Stimulated activated CD4-positive, alpha-beta T cell treated with anti-CD3 and anti-CD28 coated beads, Interleukin-1b, Interleukin-23, amount 100 ng/mL, for 24 hours (primary cell): Measurements from ENCODE around the gene VIPR2.

ENCODE experiments used
- DNase-seq, 4 experiments: peaks; one replicate each; pipeline ENCODE4 v3.0.0-alpha.2; 2020; ENCODE audit warnings: low read depth in 4 of 4, low spot score in 1 of 4

The VIPR2 gene

DNA sequence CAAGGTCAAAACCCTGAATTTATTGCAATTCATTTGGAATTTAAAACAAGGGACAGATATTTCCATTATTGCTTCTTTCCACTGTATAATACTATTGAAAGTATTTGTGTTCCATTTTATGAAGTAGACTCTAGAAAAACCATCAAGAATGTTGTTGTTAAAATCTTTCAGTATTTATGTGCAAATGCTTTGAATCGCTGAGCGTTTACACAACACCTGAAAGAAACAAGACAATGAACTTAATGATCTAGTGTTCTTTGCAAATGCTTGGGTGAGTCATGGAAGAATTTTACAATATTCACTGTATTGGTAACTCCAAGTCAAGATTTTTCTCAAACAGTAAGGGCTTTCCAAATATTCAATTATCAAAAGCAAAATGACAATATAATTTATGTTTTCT, 97.1 kb downstream of the VIPR2 start:
- DNase-seq = no peak

DNA sequence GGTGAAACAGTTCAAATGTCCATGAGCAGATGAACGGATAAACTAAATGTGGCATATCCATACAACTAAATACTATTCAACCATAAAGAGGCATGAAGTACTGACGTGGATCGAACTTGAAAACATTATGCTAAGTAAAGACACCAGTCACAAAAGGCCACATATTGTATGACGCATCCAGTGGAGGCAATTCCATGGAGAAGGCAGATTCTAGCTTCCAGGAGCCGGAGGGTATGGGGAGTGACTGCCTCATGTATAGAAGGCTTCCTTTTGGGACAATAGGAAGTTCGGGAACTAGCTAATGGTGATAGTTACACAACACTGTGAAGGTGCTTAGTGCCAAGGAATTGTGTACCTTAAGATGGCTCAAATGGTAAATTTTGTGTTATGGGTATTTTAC, 98.4 kb downstream of the VIPR2 start:
- DNase-seq = no peak

DNA sequence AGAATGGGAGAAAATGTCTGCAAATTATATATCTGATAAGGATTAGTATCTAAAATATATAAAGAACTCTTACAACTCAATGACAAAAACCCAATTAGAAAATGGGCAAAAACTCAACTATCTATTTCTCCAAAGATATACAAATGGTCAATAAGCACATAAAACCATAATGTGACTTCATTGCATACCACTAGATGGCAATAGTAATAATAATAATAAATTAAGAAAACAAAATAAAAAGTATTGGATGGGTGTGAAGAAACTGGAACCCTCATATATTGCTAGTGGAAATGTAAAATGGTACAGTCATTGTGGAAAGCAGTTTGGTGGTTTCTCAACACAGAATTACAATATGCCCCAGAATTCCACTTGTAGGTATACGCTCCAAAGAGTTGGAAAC, 98.8 kb downstream of the VIPR2 start:
- no peak for DNase-seq

DNA sequence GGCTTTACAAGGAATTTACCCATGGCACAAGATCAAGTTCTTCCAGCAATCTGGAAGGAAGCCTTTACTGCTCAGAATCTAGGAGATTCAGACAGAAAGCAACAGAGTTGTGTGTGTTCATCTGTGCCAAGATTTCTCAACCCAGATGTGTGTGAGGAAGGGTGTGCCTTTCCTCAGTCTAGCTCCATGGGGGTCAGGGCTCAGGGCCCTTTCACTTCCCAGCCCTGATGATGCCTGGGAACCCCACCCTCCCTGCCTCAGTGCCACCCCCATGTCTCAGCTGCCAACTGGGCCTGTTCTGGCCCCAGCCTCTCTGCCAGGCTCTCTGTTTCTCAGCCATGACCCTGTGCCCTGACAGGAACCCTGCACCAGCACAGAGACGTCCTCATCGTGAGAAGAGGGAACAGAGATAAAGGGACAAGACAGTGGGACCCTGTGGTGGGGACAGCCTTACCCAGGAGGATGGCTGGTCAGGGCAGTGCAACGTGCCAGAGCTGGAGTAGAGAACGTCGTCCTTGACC, 102.0 kb downstream of the VIPR2 start:
- no peak for DNase-seq

DNA sequence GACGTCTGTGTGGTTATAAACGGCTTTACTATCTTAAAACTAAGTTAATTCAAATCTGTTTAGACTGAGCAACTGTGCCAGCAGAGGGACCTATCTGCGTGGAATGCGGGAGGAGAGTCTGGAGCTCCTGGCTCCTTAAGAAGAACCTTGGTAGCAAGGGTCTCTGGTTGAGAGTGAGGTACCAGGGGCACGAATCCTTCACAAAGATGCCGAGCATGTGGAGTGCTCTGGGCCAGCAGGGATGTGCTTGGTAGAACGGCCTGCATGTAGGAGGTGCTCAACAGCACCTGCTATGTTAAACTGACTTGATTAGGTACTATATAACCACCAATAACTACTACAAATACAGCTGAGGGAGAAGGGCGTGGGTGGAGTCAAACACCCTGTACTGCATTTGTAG, 102.6 kb downstream of the VIPR2 start:
- DNase-seq = no peak

DNA sequence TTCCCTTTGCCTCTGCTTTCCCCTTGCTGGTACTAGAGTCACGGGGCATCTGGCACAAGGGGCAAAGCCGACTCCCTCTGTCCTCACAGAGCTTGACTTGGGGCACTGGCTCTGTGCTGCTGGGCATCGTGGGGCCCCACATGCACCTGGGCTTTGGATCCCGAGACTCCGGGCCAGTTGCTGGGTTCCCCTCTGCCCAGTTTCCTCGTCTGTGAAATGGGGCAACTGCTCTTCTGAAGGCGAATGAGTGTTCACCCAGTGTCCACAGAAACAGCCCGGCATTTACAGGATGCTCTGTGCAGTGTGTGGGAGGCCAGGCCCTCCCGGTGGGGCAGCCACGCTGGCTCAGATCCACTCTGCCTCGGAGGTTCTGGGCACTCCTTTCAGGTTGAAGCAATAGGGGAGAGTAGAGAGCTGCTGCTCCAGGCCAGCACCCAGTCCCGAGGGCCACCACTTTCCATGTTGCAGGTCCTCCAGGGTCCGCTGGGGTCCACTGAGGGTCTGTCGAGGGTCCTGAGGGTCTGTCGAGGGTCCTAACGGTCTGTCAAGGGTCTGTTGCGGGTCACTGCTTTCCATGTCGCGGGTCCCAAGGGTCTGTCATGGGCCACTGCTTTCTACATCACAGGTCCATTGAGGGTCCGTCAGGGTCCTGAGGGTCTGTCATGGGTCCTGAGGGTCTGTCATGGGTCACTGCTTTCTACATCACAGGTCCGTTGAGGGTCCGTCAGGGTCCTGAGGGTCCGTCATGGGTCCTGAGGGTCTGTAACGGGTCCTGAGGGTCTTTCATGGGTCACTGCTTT, 103.6 kb downstream of the VIPR2 start:
- DNase-seq = no peak

DNA sequence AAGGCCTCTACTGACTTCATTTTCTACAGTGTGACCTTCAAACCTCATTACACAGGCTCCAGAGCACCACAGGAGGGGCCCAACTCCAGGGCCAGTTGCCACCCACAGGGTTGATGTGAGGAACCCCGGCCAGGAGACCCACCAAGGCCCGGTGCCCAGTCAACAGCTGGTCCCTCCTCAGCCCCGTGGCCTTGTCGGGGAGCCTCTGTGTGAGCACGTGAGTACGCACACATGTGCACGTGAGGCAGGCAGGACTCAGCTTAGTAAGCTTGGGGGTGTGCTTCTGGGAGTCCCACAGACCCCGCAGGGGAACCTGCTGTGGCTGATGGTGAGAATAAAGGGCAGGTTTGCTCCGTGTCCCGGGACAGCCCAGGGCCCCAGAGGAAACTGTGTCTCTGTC, 104.5 kb downstream of the VIPR2 start:
- no peak for DNase-seq

DNA sequence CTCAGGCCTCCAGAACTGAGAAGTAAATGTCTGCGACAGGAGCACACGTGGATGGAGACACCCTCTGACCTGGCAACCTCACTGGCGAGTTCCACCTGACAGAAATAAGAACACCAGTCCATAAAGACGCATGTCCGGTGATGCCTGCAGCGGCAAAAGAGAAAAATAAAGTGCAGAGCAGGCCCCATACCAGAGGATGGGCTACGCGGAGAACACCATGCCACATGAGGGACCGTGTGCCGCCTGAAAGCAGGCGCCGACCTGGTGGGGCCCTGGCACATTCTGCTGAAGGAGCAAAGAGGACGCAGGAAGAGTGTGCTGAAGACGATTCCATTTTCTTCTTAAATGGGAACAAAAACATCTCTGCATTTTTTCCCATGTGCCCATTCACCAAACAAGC, 105.0 kb downstream of the VIPR2 start:
- no peak for DNase-seq

DNA sequence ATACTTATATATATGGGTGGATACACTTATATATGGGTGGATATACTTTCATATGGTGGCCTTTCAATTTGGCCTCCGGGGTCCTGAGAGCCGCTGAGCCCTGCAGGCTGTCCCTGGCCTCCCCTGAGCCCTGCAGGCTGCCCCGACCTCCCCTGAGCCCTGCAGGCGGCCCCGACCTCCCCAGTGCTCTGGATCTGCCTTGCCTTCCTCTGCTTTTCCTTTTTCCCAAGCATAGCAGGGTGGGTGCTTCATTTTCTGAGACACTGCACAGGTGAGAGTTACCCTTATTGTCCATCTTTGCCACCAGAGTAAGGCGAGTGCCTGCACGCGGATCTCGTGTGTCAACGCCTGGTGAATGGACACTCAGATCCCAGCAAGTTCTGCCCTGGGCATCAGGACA, 106.6 kb downstream of the VIPR2 start:
- no peak for DNase-seq

DNA sequence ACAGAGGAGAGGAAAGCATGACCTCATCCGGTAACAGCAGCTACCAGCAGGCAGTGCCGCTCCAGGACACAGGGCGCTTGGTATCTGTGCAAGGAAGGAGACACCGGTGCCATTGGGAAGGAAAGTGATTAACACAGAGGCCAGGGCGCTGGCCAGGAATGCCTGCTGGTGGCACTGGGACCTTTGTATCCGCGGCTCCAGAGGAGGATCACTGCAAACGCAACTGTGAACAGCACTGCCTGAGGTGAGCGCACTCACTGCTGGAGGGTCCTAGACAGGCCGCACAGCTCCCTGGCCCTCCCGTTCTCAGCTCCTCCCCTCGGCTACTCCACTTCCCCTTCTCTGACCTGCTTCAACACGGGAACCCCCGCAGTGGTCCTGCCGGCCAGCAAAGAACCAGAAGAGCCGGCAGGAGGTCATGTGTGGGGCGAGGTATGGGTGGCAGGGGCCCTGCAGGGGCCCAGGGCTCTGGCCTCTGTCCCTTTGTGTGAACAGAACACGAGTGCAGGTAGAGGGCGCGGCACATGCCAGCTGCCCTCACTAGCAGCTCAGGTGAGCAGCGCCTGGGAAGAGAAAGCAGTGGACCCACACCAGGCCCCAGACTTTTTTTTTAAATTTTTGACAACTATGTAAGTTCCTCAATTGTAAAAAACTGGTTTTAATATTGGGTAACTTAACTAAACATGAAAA, 107.6 kb downstream of the VIPR2 start:
- no peak for DNase-seq

DNA sequence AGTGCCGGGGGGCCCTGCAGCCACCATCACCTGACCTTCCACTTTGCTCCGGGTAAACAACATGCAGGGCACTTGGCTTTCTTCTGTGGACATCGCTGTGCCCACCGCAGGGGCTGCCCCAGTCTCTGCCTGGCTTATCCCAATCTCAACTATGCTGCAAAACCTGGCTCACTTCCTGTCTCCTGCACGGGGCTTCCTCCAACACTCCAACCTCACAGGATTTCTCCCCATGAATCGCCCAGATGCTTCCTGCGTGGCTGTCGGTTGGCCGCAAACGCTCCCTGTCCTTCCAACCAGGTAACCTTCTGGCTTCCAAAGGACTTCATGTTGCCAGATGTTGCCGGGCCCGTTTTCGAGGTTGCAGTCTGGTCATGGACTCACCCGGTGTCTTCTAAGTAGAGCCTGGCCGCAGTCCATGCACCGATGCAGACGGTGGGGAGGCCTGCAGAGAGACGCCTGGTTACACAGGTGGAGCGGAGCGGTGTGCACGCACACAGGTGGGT, 109.0 kb downstream of the VIPR2 start:
- no peak for DNase-seq

DNA sequence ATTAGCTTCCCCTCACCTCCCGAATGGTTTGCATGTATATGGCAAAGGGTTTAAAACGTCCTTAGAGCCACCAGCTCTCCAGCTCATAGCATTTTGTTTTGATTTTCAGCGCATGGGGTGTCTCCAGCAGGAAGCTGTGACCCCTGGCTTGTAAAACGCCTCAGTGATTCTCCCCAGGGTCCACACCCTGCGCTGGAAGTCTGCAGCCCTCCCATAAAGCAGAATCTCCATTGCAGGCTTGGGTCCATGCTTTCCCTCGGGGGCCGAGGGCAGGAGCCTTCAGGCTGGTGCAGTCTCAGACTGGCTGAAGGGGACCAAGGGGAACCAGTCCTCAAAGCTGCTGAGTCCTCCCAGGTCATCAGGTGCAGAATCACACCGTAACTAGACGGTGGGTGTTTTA, 109.7 kb downstream of the VIPR2 start:
- DNase-seq = no peak

DNA sequence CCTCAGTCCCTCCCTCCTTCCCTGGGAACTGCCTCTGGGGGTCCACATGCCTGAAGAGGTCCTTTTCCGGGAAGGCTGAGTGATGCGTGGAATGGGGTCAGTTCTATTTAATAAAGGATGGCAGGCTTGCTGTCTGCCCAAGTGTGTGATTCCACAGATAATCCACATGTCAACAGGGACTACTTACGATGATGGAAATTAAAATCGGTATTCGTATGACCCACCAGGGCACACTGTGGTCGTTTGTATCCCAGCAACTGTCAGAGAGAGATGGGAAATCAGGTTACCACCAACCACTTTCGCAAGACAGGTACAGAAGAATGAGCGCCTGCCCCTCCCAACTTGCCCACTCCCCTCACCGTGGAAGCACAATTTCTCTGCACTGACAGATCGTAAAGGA, 110.3 kb downstream of the VIPR2 start:
- no peak for DNase-seq

DNA sequence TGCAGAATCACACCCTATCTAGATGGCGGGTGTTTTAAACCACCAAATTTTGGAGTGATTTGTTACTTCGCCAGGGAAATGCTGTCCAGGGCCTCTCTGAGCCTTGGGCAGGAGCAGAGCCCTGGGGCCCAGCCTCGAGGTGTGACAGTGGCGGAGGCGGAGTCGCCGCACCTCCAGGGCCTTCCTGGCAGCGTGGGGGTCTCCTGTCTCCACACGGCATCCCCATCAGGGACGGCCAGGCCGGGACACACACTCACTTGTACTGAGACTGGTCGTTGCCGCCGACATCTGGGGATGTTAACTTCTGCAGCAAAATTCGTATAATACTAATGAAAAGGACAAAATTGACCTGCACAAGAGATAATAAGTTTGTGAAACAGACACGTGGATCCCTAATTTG, 110.7 kb downstream of the VIPR2 start:
- DNase-seq = no peak

DNA sequence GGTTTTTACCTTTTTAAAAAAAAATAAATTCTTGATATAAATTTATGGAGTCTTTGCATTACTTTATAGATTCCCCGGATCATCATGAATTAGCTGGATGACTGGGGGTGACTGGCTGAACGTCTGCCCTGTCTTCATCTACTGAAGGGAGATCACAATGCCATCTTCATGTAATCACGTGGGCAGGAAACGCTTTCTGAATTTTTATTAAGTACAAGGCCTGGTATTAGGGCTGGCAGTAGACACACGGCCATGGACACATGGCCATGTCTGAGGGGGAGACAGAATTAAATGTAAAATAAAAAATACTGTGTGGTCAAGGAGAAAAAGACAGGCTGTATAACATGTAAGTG, 111.2 kb downstream of the VIPR2 start:
- DNase-seq = no peak

DNA sequence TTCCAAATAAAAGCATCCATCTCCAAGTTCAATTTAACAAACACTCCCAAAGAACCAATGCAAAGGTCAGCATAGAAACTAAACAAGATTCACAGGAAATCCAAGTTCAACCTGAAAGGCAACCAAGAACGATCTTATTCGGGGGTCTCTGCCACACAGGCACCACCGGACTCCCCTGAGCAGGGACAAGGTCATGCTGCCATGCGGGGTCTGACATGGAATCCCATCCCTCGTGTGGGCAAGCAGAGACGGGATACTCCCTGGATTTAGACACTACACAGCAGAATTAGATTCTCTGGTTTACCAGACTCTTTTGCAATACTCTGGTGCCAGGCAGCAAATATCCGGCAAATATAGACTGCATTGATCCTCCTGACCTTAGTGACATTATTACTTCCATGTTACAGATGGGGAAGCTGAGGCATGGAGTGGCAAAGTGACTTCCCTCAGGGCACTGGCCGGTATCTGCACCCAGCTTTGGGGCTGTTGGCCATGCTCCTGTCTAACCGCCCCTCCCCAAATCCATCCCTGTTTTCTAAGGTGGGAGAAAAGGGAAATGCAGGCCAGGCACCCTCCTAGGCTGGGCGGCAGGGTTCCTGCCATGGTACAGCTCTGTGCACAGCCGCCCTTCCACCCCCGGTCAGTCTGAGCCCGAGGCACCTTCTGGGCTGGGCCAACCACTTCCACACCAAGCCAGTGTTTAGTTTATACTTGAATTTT, 111.8 kb downstream of the VIPR2 start:
- DNase-seq = no peak

DNA sequence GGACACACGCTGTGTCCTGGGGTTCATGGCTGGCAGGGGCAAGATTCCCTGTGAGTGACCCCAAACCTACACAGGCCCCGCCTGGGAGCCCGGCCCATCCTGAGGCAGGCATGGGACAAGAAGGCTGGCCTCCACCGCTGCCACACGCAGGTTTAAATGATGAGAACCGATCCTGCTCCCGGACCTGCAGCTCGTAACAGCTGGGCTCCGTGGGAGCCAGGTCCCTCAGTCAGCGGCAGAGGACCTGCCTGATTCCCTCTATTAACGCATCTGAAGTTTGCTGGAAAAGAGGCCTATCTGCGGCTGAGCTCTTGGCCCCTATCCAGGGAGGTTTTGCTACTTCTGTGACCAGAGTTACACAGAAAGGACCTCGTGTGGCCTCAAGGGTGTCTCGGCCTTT, 112.3 kb downstream of the VIPR2 start:
- no peak for DNase-seq

DNA sequence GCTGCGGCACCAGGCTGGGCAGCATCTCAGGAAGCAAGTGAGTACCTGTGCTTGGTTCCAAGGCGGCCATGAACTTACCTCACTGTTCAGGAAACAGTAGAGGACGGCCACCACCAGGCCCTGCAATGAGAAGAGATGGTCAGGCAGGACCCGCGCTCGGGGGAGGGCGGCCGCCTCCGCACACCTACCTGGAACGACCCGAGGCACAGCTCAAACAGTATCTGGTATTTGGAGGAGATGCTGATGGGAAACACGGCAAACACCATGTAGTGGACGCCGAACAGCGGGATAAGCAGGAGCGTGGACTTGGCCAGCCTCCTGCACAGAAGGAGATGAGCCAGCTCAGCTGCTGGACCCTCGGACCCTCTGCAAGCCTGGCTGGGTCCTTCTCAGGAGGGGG, 112.9 kb downstream of the VIPR2 start:
- DNase-seq = no peak

DNA sequence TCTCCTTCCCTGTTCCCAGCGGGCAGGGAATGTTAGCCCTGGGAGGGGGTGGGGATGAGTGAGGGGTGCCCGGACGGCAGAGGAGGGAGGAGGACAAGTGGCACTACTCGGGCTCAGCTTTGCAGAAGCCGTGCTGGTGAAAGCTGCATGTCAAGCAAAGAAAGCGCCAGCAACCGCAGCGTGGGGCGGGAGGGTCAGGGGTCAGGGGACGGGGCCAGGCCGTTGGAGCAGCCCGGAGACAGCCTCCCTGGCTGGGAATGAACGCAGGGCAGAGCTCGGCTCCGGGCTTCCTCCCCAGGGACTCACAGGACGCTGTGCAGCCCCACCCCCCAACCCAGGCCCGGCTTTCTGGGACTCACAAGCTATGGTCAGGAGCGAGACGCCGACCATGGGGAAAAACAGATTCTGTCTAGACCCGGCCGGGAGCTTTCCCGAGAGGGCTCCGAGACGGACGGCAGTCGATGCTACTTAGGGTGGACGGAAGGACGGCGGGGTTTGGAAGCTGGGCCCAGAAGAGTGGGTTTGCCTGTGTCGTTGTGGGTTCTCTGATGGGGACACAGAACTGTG, 113.4 kb downstream of the VIPR2 start:
- DNase-seq = no peak

DNA sequence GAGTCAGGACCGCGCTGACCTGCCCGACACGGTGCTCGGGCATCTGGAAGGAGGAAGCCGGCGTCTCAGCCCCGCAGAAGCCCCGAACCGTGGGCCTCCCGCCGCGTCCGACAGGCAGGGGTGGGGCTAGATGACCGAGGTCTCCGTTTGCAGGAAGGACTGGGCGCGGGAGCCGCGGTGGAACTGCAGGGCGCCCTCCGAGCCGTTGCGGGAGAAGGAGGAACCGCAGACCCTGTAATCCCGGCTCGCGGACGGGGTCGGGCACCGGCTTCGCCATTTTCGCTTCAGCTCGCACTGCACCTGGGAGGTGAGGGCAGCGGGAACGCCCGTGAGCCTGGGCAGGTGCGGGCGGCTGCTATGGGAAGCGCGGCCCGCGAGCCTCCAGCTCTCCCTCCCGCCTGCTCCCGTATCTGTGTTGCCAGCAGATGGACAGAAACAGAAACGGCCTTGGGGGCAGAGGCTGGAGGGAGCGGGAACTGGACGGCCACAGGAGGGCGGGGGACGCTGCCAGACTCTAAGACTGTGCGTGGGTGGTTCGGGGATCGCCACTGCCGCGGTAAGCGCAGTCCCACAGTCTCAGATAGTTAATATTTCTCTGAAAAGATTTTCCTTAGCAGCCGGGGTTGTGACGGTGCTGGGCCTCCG, 114.1 kb downstream of the VIPR2 start:
- no peak for DNase-seq
